ACC112 (cell line): ENCODE results near the gene SDK2.

ENCODE experiments used
- H2AFZ ChIP-seq: fragments of 200-600 bp; sonication (generic); one replicate; pipeline ENCODE4 v1.6.0; 2017; ENCODE audit warnings: antibody characterized with exemption, low read length; ENCODE audit not compliant: unreplicated experiment
- H3K27ac ChIP-seq: fragments of 200-600 bp; sonication (generic); 2 replicates; pipeline ENCODE4 v1.5.1; 2014; ENCODE audit warnings: low read depth, mild to moderate bottlenecking, antibody characterized with exemption, low read length, moderate library complexity
- H3K27me3 ChIP-seq: fragments of 200-600 bp; sonication (generic); 2 replicates; pipeline ENCODE4 v1.6.1; 2014; ENCODE audit warnings: mild to moderate bottlenecking, antibody characterized with exemption, low read length, moderate library complexity, mixed read lengths; ENCODE audit not compliant: insufficient read depth
- H3K36me3 ChIP-seq: fragments of 200-600 bp; sonication (generic); 2 replicates; pipeline ENCODE4 v1.6.1; 2016; ENCODE audit warnings: mild to moderate bottlenecking, antibody characterized with exemption, low read length, moderate library complexity, mixed read lengths; ENCODE audit not compliant: insufficient read depth
- H3K4me1 ChIP-seq: fragments of 200-600 bp; sonication (generic); one replicate; pipeline ENCODE4 v1.6.1; 2016; ENCODE audit warnings: low read length, mixed read lengths; ENCODE audit not compliant: insufficient read depth, unreplicated experiment, control insufficient read depth
- H3K4me3 ChIP-seq: fragments of 200-600 bp; sonication (generic); 2 replicates; pipeline ENCODE4 v1.5.1; 2014; ENCODE audit warnings: mild to moderate bottlenecking, low read depth, low read length
- H3K79me2 ChIP-seq: fragments of 200-600 bp; sonication (generic); one replicate; pipeline ENCODE4 v1.6.0; 2016; ENCODE audit warnings: low read length; ENCODE audit not compliant: control insufficient read depth, unreplicated experiment, insufficient read depth

The SDK2 gene

GRCh38 chr17:73521376-73521775 is 122.9 kb downstream of the SDK2 start:
- H2AFZ ChIP-seq, result no peak overlapping the region
- H3K4me1 ChIP-seq, result no peaks in the 10 kb centered on the region
- no peaks in the 10 kb centered on the region for H3K36me3 ChIP-seq
- no peaks in the 10 kb centered on the region for H3K79me2 ChIP-seq
- no peak overlapping the region for H3K4me3 ChIP-seq
- 0 out of 2 replicates have a peak, but pooled peaks cover 4% of the 10 kb centered on the region for H3K27me3 ChIP-seq
- no peak overlapping the region for H3K27ac ChIP-seq

- Histone ChIP-seq H3K4me3 (no peak overlapping the region), H2AFZ (no peak overlapping the region), H3K27ac (no peak overlapping the region), H3K4me1 (no peaks in the 10 kb centered on the region), H3K27me3 (0 out of 2 replicates have a peak, but pooled peaks cover 4% of the 10 kb centered on the region), H3K36me3 (no peaks in the 10 kb centered on the region), H3K79me2 (no peaks in the 10 kb centered on the region)
These were observed 123.9 kb downstream of the SDK2 start for GRCh38 chr17:73520369-73520761.

GRCh38 chr17:73519714-73520368 is 124.4 kb downstream of the SDK2 start:
- Histone ChIP-seq H3K27ac (no peak overlapping the region), H2AFZ (no peak overlapping the region), H3K27me3 (0 out of 2 replicates have a peak, but pooled peaks cover 4% of the 10 kb centered on the region), H3K4me3 (no peak overlapping the region), H3K36me3 (no peaks in the 10 kb centered on the region), H3K79me2 (no peaks in the 10 kb centered on the region), H3K4me1 (no peaks in the 10 kb centered on the region)

- Histone ChIP-seq H3K27ac (no peak overlapping the region), H3K4me3 (no peak overlapping the region), H3K27me3 (peaks cover 11% of the 10 kb centered on the region; the same call in 1 of the 2 replicates), H3K4me1 (no peaks in the 10 kb centered on the region), H2AFZ (no peak overlapping the region), H3K36me3 (no peaks in the 10 kb centered on the region), H3K79me2 (no peaks in the 10 kb centered on the region)
These were observed 125.2 kb downstream of the SDK2 start for GRCh38 chr17:73519011-73519410.

GRCh38 chr17:73516431-73516830 is 127.8 kb downstream of the SDK2 start:
- Histone ChIP-seq H3K79me2 (no peaks in the 10 kb centered on the region), H2AFZ (no peak overlapping the region), H3K4me3 (no peak overlapping the region), H3K36me3 (no peaks in the 10 kb centered on the region), H3K27ac (no peak overlapping the region), H3K4me1 (no peaks in the 10 kb centered on the region), H3K27me3 (peaks cover 25% of the 10 kb centered on the region)

GRCh38 chr17:73514146-73514863 is 129.9 kb downstream of the SDK2 start:
- peaks cover 21% of the 10 kb centered on the region for H3K27me3 ChIP-seq
- no peaks in the 10 kb centered on the region for H3K36me3 ChIP-seq
- no peak overlapping the region for H3K4me3 ChIP-seq
- no peak overlapping the region for H2AFZ ChIP-seq
- H3K79me2 ChIP-seq, result no peaks in the 10 kb centered on the region
- H3K27ac ChIP-seq, result no peak overlapping the region
- no peaks in the 10 kb centered on the region for H3K4me1 ChIP-seq

GRCh38 chr17:73513426-73513825 is 130.8 kb downstream of the SDK2 start:
- H3K4me1 ChIP-seq, result no peaks in the 10 kb centered on the region
- no peak overlapping the region for H2AFZ ChIP-seq
- H3K79me2 ChIP-seq, result no peaks in the 10 kb centered on the region
- H3K36me3 ChIP-seq, result no peaks in the 10 kb centered on the region
- H3K27ac ChIP-seq, result no peak overlapping the region
- H3K27me3 ChIP-seq, result peaks cover 21% of the 10 kb centered on the region
- no peak overlapping the region for H3K4me3 ChIP-seq

- Histone ChIP-seq H3K27me3 (peaks cover 21% of the 10 kb centered on the region), H3K27ac (no peak overlapping the region), H3K36me3 (no peaks in the 10 kb centered on the region), H3K4me3 (no peak overlapping the region), H2AFZ (no peak overlapping the region), H3K4me1 (no peaks in the 10 kb centered on the region), H3K79me2 (no peaks in the 10 kb centered on the region)
These were observed 132.5 kb downstream of the SDK2 start for GRCh38 chr17:73511719-73512115.

- no peaks in the 10 kb centered on the region for H3K4me1 ChIP-seq
- H3K27ac ChIP-seq, result no peak overlapping the region
- no peaks in the 10 kb centered on the region for H3K79me2 ChIP-seq
- H3K36me3 ChIP-seq, result no peaks in the 10 kb centered on the region
- no peak overlapping the region for H3K4me3 ChIP-seq
- peaks cover 21% of the 10 kb centered on the region for H3K27me3 ChIP-seq
- no peak overlapping the region for H2AFZ ChIP-seq
These were observed 133.1 kb downstream of the SDK2 start for GRCh38 chr17:73510981-73511718.

GRCh38 chr17:73508931-73509605 is 135.2 kb downstream of the SDK2 start:
- no peaks in the 10 kb centered on the region for H3K4me1 ChIP-seq
- H3K4me3 ChIP-seq, result no peak overlapping the region
- H3K27me3 ChIP-seq, result peaks cover 14% of the 10 kb centered on the region
- H3K27ac ChIP-seq, result no peak overlapping the region
- H3K36me3 ChIP-seq, result no peaks in the 10 kb centered on the region
- no peak overlapping the region for H2AFZ ChIP-seq
- no peaks in the 10 kb centered on the region for H3K79me2 ChIP-seq
